Measurements from ENCODE around the gene UROS. TPM values are rescaled to one million over a fixed set of nuclear protein-coding genes. Genes with fewer than 3 reads are reported as not detected.

UROS gene
- total RNA-seq, 1 donor from 2014 or later: 36.1 TPM

DNA sequence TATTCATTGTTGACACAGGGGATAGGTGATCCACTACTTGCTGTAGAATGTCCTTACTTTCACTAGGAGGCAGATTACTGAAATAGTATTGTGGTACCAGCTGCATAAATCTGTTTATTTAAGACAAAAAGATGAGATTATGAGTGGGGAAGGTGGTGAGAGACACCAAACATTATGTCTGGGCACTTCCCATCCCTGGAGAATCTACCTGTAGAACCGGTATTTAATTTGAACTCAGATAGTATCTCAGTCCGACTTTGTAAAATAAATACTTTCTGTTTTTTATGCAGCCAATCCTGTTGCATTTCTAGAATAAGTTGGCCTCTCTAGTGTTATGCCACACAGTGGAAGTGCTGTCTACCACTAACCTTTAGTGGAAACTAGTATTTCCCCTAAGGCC, 13.7 kb upstream of the UROS start:
- DNase-seq (ENCODE audit: low spot score): no peak

DNA sequence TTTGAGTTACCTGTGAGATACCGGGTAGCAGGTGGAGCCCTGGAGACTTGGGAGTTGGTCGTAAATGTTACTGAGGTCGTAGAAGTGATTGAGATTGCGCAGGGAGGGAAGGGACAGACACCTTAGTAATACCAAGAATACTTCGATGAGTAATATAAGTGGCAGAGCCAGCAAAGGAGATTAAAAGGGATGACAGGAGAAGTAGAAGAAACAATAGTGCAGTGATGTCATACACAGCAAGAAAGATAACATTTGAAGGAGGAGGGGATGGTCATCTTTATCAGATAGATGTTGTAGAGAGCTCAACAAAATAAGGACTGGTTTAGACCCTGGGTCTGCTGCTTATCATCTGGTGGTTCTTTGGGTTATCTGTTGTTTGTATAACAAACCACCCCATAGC, 5.3 kb upstream of the UROS start:
- no peak for DNase-seq (ENCODE audit: low spot score)

DNA sequence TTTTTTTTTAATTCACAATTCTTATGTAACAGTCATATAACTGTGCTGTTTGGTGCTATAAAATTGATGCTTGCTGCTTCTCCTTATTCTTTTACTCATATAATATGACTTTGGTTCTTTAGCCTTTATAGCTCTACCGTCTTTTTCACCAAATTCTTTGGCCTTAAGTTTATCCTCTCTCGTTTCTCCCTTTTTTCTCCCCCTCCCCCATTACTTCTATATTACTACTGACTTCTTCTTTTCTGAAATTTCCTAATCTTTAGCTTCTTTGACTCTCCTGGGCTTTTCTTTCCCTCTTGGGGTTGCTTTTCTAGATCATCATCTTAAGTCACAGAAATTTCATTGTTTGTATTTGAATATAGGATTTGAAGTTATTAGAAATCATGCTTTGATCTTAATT, 4.1 kb upstream of the UROS start:
- DNase-seq (ENCODE audit: low spot score): no peak

DNA sequence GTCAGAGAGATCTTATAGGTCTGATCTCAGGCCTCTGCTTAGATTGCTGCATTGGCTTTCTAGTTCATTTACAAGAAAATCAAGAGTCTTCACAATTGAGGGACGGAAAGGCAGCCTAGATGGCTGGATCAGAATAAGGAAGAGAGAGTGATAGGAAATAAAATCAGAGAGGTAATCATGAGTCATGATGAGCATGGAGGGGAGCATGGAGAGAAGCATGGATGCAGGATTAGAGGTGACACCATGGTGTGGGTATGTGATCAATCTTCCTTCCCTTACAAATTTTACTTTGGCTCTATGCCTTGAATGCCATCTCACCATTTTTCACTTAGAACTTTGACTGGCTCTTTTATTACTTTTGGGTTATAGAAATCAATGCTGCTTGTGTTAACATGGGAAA, 1.7 kb upstream of the UROS start:
- no peak for DNase-seq (ENCODE audit: low spot score)

DNA sequence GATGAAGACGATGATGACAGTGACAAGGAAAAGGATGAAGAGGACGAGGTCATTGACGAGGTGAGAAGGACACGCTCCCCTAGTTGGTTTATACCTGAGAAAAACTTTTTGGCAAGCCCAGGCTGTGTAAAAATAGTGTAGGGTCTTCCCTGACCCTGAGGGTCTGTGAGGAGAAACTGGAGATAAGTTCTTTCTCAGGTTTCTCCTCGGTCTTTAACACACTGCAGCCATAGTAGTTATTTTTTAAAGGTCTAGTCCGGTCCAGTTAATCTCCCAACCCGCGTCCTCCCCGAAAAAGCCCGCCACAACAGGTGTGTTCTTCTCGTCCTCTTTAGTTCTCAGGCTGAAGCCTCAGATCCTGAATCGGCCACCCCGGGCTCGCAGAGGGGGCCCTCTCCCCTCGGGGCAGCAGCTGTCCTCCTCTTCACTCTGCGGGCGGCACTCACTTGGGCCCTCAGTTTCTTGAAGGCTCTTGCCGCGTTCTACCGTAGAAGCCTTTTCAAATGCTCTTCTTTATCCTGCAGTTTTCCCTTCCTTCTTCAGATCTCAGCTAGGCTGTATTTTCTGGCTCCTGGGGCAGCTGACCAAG, 699 bp upstream of the UROS start:
- DNase-seq (ENCODE audit: low spot score): no peak

DNA sequence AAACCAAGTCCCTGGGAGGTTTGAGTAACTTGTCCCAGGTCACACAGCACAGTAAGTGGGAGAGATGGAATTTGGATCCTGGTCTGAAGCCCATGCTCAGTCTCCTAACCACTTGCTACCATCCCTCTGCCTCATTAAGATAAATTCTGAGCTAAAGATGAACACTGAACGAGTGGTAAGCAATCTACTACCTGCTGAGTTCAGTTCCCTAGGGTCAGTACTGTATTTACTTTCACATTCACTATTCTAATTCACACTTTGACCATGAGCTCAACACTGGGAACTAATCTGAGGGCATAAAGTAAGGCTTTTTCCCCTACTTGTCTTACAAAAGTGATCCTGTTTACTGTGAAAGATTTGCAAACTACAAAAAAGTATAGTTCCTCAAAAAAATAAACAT, 2.4 kb downstream of the UROS start:
- DNase-seq (ENCODE audit: low spot score): no peak

DNA sequence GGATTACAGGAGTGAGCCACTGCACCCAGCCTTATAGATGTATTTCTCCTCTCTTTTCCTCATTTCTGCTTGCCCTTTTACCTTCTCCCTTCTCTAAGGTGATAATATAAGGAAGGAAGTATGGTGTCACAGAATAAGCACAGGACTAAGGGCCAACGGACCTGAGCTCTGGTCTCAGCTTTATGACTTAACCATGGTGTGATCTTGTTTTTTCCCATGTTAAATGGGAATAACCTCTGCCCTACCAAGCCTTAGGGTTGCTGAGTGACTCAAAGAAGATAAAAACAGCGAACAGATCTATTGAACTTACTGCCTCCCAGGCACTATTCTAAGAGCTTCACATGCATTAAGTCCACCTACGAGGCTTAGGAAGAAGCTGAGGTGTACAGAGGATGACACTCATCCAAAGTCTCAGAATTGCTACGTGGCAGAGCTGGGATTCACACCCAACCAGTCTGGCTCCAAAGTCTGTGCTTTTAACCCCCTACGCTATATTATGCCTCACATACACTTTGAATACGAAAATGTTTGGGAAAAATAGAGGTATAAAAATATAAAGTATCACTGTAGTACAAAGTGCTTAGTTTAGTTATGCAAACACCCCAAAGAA, 5.6 kb downstream of the UROS start:
- DNase-seq (ENCODE audit: low spot score): no peak

DNA sequence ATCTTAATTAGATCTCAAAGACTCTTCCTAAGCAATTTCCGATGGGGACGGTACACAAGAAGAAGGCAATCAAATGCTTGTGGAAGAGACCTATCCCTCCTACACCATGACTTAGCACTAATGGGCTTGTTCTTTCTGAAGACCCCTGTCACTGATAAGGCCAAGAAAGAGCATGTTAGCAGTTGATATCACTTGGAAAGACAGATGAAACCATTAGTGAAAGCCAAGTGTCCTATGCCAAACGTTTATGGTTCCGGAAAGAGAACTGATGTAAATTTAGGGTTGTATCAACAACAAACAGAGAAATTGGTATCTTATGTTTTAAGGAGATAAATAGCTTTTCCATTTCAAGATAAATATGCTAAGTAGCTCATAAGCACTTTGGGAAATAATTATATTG, 6.5 kb downstream of the UROS start:
- no peak for DNase-seq (ENCODE audit: low spot score)

DNA sequence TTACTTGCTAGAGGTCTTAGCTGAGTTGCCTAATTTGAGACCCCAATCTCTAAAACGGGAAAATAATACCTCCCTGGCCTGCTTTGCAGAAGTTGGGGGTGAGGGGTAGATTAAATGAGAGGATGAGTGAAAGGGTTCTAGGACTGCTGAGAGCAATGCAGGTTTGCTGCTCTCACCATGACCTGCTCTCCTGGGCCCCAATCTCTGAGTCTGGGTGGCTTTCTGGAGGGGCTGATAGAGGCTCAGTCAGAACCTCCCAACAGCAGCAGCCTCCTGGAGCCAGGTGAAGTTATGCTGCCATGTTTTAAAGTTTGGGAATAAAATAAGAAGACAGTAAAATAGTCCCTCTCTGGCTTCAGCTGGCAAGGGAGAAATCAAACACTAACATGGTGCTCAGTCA, 7.3 kb downstream of the UROS start:
- no peak for DNase-seq (ENCODE audit: low spot score)

DNA sequence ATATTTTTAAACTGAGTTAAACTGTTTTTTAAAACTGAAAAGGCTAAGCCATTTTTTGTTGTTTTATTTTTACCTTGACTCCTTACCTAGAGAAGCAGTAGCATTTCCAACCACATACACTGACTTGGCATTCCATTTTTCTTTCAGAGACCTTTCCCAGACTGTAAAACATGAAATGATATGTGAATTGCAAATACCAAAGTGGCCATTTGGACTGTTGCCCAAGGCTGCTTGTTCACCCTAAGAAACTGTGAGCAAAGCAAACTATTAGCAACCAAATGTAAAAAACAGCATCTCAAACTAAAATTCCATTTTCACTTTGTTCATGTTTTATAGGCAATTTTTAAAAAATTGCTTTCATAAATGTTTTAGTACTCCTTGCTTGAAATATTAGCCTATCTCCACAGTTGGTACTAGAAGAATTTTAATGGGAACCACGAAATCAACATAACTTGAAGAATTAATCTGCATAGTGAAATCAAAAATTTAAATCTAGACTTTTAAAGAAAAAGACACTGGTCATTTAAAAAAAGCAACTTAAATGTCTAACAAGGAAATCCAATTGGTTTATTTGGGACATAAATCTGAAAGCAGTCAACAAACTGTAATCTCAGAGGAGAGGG, 10.8 kb downstream of the UROS start:
- DNase-seq (ENCODE audit: low spot score): no peak

DNA sequence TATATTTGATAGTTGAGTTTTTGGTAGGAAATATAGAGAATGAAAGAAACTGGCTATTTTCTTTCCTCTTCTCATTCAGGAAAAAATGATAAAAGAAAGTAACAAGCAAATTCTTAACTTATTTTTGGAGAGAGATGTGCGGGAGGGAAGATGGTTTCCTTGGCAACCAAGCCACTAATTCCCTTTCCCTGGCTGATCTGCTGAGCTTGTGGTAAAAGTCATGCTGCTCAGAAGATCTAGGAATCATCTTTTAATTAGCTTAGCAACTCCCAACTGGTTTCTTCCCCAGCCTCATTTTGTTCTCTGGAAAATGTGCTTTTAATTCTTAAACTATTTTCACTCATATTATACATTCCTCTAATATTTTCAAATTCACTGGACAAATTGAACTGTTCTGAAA, 11.8 kb downstream of the UROS start:
- no peak for DNase-seq (ENCODE audit: low spot score)

GRCh38 chr10:125808047-125808446, 15.0 kb downstream of the UROS start:
- DNase-seq (ENCODE audit: low spot score): no peak

GRCh38 chr10:125802739-125803138, 20.3 kb downstream of the UROS start:
- DNase-seq (ENCODE audit: low spot score): no peak

DNA sequence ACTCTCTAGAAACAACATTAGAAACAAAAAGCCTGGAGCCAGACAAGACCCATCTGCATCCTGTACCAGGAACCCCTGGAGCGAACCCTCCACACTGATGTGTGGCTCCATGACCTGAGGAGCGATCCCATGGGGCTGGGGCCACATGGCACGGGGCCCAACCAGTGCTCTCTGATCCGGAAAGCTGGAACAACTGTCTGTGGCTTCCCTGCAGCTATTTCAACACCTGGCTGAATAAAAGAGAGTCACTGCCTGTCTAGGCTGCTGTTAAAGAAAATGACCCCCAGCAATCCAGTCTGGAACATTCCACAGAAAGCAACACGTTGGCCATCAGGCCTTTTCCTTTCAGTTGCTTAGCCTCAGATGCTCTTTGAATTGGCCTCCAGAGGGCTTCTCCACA, 20.9 kb downstream of the UROS start:
- no peak for DNase-seq (ENCODE audit: low spot score)

DNA sequence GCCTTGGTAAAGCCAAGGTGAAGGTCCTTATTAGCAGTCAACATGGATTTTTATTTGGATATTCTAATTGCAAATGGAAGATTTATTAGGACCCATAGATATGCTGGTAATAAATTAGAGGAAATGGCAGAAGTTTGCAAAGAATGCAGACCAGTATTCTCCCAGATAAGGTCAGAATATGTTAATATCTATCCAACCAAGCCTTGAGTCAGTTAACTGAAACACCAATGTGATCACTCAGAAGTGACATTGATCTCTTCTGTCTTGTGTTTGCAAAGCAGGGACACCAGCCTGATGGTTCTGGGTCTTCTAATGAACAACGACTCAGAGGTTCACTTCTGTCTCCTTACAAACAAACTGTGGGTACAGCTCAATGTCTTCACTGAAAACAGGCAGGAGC, 21.5 kb downstream of the UROS start:
- DNase-seq (ENCODE audit: low spot score): no peak

DNA sequence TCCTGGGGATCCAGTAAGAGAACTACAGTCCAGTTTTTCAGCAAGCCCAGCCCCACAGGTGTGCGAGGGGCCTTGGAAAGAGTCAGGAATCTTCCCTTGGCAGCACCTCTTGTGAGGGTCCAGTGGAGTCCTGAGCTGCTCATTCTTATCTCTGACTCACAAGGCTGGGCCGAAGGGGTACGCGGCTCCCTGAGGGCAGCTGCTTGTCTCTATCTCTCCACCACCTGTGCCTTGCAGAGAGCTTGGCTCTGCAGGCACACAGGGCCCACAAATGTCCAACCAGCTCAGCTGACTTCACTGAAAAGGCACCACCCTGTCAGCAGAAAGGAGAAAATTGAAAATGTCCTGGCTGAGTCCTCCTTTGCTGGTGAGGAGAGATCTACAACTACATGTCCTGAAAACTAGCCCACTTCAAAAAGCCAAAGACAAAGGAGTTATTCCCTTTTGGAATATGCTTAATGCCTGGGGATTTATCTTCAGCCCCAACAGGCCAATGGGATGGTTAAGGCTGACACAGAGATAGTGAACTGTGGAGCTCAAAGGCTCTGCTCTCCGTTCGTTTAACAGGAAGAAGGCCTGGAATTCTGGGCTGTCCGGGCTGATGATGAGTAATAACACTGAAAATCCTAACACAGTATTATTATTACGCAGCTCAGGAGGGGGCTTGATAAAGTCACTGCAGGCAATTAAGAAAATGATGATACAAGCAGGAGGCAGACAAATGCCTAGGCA, 23.4 kb downstream of the UROS start:
- DNase-seq (ENCODE audit: low spot score): no peak

DNA sequence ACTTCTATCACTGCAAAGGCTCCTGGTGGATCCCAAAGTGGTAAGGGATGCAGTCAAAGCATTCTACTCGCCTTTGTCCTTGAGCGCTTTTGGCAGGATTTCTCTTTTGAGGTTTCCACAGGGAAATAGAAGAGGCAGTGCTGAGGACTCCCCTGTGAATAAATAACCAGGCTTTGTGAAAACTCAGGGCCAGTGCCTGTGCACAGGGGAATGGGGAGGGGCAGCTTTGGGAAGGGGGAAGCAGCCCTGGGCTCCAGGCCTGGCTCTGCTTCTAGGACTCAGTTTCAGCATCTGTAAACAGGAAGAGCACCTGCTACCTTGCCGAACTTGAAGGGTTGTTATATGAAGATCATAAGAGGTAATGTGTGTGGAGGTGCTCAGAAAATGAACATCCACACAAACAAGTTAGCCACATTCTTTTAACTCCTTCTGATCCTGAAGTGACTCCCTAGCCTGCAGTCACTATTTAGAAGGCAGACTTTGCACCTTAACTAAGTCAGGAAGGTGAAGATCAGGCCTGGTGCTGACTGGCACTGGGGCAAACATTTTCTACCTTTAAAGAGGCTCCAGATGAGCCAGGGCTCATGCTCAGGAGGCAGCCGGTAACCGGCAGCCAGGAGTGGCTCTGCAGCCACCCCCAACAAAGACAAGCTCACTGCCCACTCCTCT, 24.9 kb downstream of the UROS start:
- peak; percentile 24 for DNase-seq (ENCODE audit: low spot score)

DNA sequence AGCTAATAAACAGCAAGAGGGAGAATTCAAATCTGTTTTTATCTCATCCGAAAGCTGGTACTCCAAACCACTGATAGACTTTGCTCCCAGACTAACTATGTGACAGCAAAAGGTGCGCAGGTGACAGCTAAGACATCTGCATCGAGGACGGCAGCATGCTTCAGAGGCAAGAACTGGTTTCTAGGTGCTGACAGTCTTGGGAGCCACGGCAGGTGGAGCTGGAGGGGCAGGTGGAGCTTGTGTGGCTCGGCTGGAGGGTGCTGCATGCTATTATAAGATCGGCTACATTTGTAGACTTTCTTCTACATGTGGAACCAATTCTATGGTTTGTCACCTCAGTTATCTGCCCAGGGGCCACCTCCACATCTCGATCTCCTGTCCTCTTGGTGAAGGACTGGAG, 25.6 kb downstream of the UROS start:
- no peak for DNase-seq (ENCODE audit: low spot score)

- DNase-seq (ENCODE audit: low spot score): no peak
Measured at GRCh38 chr10:125795637-125796190, 27.3 kb downstream of the UROS start.

- DNase-seq (ENCODE audit: low spot score): no peak
Measured at GRCh38 chr10:125795128-125795527, 27.9 kb downstream of the UROS start.

DNA sequence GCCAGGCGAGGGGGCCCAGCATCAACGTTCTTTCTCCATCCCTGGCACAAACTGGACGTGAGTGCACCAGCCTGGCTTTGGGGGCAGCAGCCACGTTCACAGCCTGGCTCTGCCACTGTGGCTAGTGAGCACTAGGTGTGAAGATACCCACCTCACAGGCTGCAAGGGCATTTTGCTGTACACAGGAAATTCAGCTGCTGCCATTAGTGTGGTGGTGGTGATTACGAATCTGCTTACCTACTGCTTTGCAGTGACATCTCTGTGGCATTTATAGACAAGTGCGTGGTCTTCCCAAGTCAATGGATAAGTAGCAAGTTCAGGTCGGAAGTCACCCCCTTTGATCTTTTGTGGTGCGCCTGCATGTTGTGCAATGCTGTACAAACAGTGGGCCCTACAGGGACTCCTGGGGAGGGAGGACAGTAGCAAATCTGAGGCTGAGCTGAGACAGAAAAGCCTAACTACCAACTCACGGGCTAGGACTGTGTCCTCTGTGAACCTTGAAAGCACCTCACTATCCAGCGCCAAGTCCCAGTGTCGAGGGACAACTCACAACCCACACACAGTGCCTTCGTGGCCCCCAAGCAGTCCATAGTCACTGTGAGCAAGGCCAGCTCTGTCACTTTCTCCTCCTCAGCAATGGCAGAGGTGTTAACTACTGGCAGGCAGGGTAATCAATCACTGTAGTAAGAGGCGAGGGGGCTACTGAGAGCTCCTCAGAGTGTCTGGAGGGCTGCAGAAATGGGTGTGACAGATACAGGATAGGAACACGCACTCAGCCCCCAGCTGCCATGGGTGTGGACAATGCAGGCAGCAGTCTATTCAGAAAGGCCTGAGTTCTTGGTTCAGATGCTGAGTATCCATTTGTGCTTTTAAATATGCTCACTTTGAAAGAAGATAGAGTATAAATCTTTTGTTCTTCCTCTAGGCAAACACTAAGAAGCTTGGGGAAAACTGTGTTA, 30.4 kb downstream of the UROS start:
- DNase-seq (ENCODE audit: low spot score): no peak
